GM18868 (cell line): ENCODE data around the gene TBCE.
"Not testable (repeated sequence)": the region's sequence is repeated elsewhere in the genome, so short reads cannot be mapped to it uniquely, and the experiment has no call there.

Source experiments
- ATAC-seq: cut with Tn5 transposase; IDR thresholded peaks from one replicate; pipeline ENCODE4 v1.9.1; 2021; ENCODE audit warnings: mild to moderate bottlenecking, moderate library complexity; ENCODE audit not compliant: unreplicated experiment

Gene TBCE

GRCh38 chr1:235351898-235352297 is 15.3 kb upstream of the TBCE start:
- no peak for ATAC-seq

GRCh38 chr1:235357485-235358373 is 9.5 kb upstream of the TBCE start:
- no peak for ATAC-seq

GRCh38 chr1:235358899-235359298 is 8.3 kb upstream of the TBCE start:
- no peak for ATAC-seq

DNA sequence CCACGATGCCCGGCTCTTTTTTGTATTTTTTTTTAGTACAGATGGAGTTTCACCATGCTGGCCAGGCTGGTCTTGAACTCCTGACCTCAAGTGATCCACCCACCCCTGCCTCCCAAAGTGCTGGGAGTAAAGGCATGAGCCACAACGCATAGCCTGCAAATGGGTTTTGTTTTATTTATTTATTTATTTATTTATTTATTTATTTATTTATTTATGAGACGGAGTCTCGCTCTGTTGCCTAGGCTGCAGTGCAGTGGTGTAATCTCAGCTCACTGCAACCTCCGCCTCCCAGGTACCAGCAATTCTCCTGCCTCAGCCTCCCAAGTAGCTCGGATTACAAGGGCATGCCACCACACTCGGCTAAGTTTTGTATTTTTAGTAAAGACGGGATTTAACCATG is 3.0 kb upstream of the TBCE start:
- ATAC-seq: not testable (repeated sequence)

- ATAC-seq: no peak
These were observed 941 bp upstream of the TBCE start for GRCh38 chr1:235366286-235366685.

GRCh38 chr1:235368428-235368827 is 1.2 kb downstream of the TBCE start:
- ATAC-seq: no peak

GRCh38 chr1:235369802-235370201 is 2.6 kb downstream of the TBCE start:
- ATAC-seq: no peak

DNA sequence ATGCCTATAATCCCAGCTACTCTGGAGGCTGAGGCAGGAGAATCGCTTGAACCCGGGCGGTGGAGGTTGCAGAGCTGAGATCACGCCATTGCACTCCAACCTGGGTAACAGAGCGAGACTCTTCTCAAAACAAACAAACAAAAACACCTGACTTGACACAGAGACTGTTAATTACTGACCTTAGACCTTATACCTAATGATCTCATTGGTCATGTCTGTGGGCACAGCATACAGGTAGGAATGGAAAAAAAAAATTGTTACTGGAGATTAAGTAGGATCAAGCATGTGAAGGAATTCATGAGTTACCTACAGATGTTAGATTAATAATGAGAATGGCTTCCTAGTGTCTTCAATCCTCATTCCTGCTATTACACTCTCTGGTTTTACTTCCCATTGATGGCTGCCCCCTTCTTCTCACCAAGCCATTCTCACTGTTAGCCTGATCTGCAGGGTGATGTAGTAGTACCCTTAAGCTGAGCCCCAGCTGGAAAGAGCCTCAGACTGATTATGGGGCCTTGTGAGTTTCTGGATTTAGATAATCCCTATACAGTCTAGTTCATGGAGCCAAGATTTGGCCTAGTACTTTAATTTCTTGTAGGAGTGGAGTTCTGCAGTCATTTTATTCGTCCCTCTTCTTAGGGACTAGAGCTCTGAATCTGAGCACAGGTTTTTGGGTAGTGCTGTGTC is 8.8 kb downstream of the TBCE start:
- no peak for ATAC-seq

- ATAC-seq: not testable (repeated sequence)
These were observed 11.0 kb downstream of the TBCE start for GRCh38 chr1:235378134-235378735.

DNA sequence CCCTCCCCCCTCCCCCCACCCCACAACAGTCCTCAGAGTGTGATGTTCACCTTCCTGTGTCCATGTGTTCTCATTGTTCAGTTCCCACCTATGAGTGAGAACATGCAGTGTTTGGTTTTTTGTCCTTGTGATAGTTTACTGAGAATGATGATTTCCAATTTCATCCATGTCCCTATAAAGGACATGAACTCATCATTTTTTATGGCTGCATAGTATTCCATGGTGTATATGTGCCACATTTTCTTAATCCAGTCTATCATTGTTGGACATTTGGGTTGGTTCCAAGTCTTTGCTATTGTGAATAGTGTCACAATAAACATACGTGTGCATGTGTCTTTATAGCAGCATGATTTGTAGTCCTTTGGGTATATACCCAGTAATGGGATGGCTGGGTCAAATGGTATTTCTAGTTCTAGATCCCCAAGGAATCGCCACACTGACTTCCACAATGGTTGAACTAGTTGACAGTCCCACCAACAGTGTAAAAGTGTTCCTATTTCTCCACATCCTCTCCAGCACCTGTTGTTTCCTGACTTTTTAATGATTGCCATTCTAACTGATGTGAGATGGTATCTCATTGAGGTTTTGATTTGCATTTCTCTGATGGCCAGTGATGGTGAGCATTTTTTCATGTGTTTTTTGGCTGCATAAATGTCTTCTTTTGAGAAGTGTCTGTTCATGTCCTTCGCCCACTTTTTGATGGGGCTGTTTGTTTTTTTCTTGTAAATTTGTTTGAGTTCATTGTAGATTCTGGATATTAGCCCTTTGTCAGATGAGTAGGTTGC is 14.9 kb downstream of the TBCE start:
- ATAC-seq: not testable (repeated sequence)

GRCh38 chr1:235385633-235386032 is 18.4 kb downstream of the TBCE start:
- not testable (repeated sequence) for ATAC-seq

DNA sequence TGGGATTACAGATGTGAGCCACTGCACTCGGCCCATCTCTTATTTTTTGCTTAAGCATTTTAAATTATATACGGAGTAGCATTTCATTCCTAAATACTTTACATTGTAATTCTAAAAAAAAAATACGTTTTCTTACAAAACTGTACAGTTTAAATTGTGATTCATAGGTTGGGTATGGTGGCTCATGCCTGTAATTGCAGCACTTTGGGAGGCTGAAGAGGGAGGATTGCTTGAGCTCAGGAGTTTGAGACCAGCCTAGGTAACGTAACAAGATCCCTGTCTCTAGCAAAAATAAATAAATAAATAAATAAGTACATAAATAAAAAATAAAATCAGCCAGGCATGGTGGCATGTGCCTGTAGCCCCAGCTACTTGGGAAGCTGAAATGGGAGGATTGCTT is 24.6 kb downstream of the TBCE start:
- no peak for ATAC-seq

GRCh38 chr1:235397733-235398132 is 30.5 kb downstream of the TBCE start:
- no peak for ATAC-seq

- no peak for ATAC-seq
These were observed 32.4 kb downstream of the TBCE start for GRCh38 chr1:235399661-235400060.

- ATAC-seq: no peak
These were observed 34.0 kb downstream of the TBCE start for GRCh38 chr1:235401251-235401650.

- no peak for ATAC-seq
These were observed 35.4 kb downstream of the TBCE start for GRCh38 chr1:235402457-235403200.

- no peak for ATAC-seq
These were observed 36.4 kb downstream of the TBCE start for GRCh38 chr1:235403593-235403992.

- no peak for ATAC-seq
These were observed 37.0 kb downstream of the TBCE start for GRCh38 chr1:235404190-235404589.

DNA sequence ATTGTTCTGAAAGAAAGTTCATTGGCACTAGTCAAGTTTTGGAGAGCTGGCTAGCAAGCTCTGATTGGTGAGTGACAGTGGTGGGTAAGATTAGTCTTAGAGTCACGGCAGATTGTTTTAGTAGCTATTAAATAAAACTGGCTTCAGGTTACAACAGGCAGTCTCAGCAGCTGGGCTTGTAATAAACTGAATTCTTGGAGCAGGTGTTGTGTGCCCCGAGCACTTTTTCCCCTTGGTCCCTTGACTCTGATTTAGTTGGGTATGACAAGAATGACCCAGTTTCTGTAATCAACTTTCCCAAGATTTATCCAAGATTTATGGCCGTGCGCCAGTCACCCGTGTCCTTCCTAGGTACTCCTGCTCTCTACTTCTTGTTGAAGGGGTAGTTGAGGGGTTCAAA is 40.2 kb downstream of the TBCE start:
- ATAC-seq: no peak

GRCh38 chr1:235408503-235408960 is 41.3 kb downstream of the TBCE start:
- ATAC-seq: no peak
